MM.1S (cell line): Measurements from ENCODE around the gene S100A3.

ENCODE experiments used
- EZH2 ChIP-seq: fragments of 300-600 bp; sonication (generic); optimal IDR thresholded peaks from 2 replicates; pipeline ENCODE3; 2017; ENCODE audit warnings: low read depth, mild to moderate bottlenecking, antibody characterized with exemption, low read length, mixed read lengths
- EZH2phosphoT487 ChIP-seq: fragments of 300-600 bp; sonication (generic); IDR thresholded peaks from 2 replicates; pipeline ENCODE4 v1.6.1; 2018; ENCODE audit warnings: antibody characterized with exemption, low read length
- TF ChIP-seq, protein P1 (sequence below): fragments of 300-600 bp; sonication (generic); IDR thresholded peaks from 2 replicates; pipeline ENCODE4 v1.5.1; 2016; ENCODE audit warnings: antibody characterized with exemption, low read length, mixed read lengths

DNA sequence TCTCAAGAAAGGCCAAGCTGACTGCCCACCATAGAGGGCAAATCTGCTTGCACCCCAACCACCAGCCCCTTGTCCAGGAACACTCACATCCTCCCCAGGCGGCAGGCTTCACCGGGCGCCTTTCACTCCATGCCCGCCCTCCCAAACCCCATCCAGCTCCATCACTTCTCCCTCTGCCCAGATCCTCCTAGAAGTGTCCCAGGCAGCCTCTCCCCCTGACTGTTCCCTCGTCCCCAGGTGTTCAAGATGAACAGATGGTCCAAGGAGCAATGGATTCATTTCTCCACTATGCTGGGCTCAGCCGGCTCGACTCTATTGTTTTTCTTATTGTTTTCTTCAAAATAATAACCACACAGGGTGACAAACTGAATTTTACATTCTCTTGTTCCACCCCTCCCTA lies 35.4 kb downstream of the S100A3 start:
- TF ChIP-seq, protein P1, sequence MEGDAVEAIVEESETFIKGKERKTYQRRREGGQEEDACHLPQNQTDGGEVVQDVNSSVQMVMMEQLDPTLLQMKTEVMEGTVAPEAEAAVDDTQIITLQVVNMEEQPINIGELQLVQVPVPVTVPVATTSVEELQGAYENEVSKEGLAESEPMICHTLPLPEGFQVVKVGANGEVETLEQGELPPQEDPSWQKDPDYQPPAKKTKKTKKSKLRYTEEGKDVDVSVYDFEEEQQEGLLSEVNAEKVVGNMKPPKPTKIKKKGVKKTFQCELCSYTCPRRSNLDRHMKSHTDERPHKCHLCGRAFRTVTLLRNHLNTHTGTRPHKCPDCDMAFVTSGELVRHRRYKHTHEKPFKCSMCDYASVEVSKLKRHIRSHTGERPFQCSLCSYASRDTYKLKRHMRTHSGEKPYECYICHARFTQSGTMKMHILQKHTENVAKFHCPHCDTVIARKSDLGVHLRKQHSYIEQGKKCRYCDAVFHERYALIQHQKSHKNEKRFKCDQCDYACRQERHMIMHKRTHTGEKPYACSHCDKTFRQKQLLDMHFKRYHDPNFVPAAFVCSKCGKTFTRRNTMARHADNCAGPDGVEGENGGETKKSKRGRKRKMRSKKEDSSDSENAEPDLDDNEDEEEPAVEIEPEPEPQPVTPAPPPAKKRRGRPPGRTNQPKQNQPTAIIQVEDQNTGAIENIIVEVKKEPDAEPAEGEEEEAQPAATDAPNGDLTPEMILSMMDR: no peak
- TF ChIP-seq EZH2 (no peak), EZH2phosphoT487 (no peak)
